Astrocyte (in vitro differentiated cells and primary cell): ENCODE data around the gene MRRF. TPM values are rescaled to one million over a fixed set of nuclear protein-coding genes. Genes with fewer than 3 reads are reported as not detected.

Experiments
- DNase-seq: peaks from one replicate; pipeline ENCODE4 v3.0.0-alpha.2; 2010; ENCODE audit warnings: low read depth
- FAIRE-seq: peaks from 2 replicates; lab custom pipeline; 2011; peaks lifted over from hg19 to GRCh38; lab: Jason Lieb, UNC
- H2AFZ ChIP-seq: 2 replicates; pipeline ENCODE4 v1.6.0; 2012; ENCODE audit warnings: low read depth, low read length, inconsistent platforms
- H3K27ac ChIP-seq: 2 replicates; pipeline ENCODE4 v1.5.1; 2011; ENCODE audit warnings: low read depth, low read length, inconsistent platforms
- H3K27me3 ChIP-seq: 2 replicates; pipeline ENCODE4 v1.6.0; 2011; ENCODE audit warnings: low read length, inconsistent platforms; ENCODE audit not compliant: insufficient read depth
- H3K36me3 ChIP-seq: 2 replicates; pipeline ENCODE4 v1.5.1; 2011; ENCODE audit warnings: low read length, inconsistent platforms; ENCODE audit not compliant: insufficient read depth
- H3K4me1 ChIP-seq: 2 replicates; pipeline ENCODE4 v1.5.1; 2011; ENCODE audit warnings: low read length, inconsistent platforms; ENCODE audit not compliant: insufficient read depth
- H3K4me2 ChIP-seq: 2 replicates; pipeline ENCODE4 v1.6.0; 2012; ENCODE audit warnings: low read length, inconsistent platforms
- H3K4me3 ChIP-seq: 2 replicates; pipeline ENCODE4 v1.5.1; 2011; ENCODE audit warnings: low read depth, mild to moderate bottlenecking, low read length, inconsistent platforms; ENCODE audit not compliant: insufficient read depth
- H3K79me2 ChIP-seq: 2 replicates; pipeline ENCODE4 v1.6.0; 2012; ENCODE audit warnings: mild to moderate bottlenecking, low read length, inconsistent platforms; ENCODE audit not compliant: insufficient read depth
- H3K9ac ChIP-seq: 2 replicates; pipeline ENCODE4 v1.6.0; 2012; ENCODE audit warnings: mild to moderate bottlenecking, low read length, inconsistent platforms
- H3K9me3 ChIP-seq: 2 replicates; pipeline ENCODE4 v1.5.1; 2012; ENCODE audit warnings: low read depth, mild to moderate bottlenecking, low read length, inconsistent platforms; ENCODE audit not compliant: insufficient read depth
- H4K20me1 ChIP-seq: 2 replicates; pipeline ENCODE4 v1.6.0; 2012; ENCODE audit warnings: low read length, inconsistent platforms; ENCODE audit not compliant: insufficient read depth
- H3K27ac Mint-ChIP-seq: one replicate; pipeline ENCODE4 v1.8.0; 2021; ENCODE audit warnings: mild to moderate bottlenecking, mixed read lengths; ENCODE audit not compliant: unreplicated experiment
- H3K27me3 Mint-ChIP-seq: one replicate; pipeline ENCODE4 v1.8.0; 2021; ENCODE audit warnings: low read depth, mixed read lengths; ENCODE audit not compliant: unreplicated experiment
- H3K36me3 Mint-ChIP-seq: one replicate; pipeline ENCODE4 v1.8.0; 2021; ENCODE audit warnings: low read depth, mixed read lengths; ENCODE audit not compliant: unreplicated experiment
- H3K4me1 Mint-ChIP-seq: one replicate; pipeline ENCODE4 v1.8.0; 2021; ENCODE audit warnings: low read depth, mixed read lengths; ENCODE audit not compliant: unreplicated experiment
- H3K4me3 Mint-ChIP-seq: one replicate; pipeline ENCODE4 v1.8.0; 2021; ENCODE audit warnings: mild to moderate bottlenecking, moderate library complexity, mixed read lengths; ENCODE audit not compliant: unreplicated experiment
- H3K9me3 Mint-ChIP-seq: one replicate; pipeline ENCODE4 v1.8.0; 2021; ENCODE audit warnings: mild to moderate bottlenecking, mixed read lengths; ENCODE audit not compliant: unreplicated experiment
- CTCF ChIP-seq: IDR thresholded peaks from 2 replicates; pipeline ENCODE4 v1.5.1; 2011; ENCODE audit warnings: low read depth, mild to moderate bottlenecking, inconsistent platforms, low read length, moderate library complexity; ENCODE audit not compliant: insufficient read depth
- EZH2 ChIP-seq: IDR thresholded peaks from 2 replicates; pipeline ENCODE4 v1.6.1; 2012; ENCODE audit warnings: mild to moderate bottlenecking, low read length, inconsistent platforms; ENCODE audit not compliant: insufficient read depth
- total RNA-seq: library from RNA; stranded (reverse); gene quantifications from 2 replicates; pipeline ENCODE4 v1.2.1, GENCODE V29; 2021

Gene MRRF
- total RNA-seq, 1 donor from 2014 or later = 24.0 TPM

DNA sequence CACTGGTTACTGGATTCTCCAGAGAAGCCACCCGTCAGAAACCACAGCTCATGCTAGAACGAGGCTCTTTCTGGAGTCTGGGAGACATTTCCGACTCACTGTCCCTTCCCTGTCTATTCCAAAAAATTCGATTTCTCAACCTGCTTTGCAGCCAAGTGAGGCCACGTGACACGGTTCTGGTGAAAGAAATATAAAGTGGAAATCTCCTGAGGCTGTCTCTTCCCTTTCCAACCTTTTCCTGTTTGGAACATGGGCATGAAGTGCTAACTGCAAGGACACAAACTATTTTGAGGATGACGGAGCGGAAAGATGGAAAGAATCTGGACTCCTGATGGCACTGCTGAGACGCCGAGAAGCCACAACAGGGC, 100.1 kb downstream of the MRRF start:
- Histone ChIP-seq H3K4me3 (no peak overlapping the region), H3K27me3 (peaks cover 3% of the 10 kb centered on the region), H3K4me1 (peaks cover 9% of the 10 kb centered on the region), H4K20me1 (no peaks in the 10 kb centered on the region), H3K9me3 (no peaks in the 10 kb centered on the region), H3K9ac (no peak overlapping the region), H3K27ac (no peak overlapping the region), H3K4me2 (no peak overlapping the region), H3K36me3 (no peaks in the 10 kb centered on the region), H3K79me2 (no peaks in the 10 kb centered on the region), H2AFZ (no peak overlapping the region)
- FAIRE-seq = no peak
- H3K36me3 Mint-ChIP-seq = peaks cover 2% of the 10 kb centered on the region
- no peak for DNase-seq
- H3K4me1 Mint-ChIP-seq = peaks cover 18% of the 10 kb centered on the region
- no peak overlapping the region for H3K27ac Mint-ChIP-seq
- no peak for TF ChIP-seq EZH2
- no peak for TF ChIP-seq CTCF
- H3K4me3 Mint-ChIP-seq = no peak overlapping the region
- peaks cover 13% of the 10 kb centered on the region for H3K9me3 Mint-ChIP-seq
- peaks cover 49% of the 10 kb centered on the region for H3K27me3 Mint-ChIP-seq

DNA sequence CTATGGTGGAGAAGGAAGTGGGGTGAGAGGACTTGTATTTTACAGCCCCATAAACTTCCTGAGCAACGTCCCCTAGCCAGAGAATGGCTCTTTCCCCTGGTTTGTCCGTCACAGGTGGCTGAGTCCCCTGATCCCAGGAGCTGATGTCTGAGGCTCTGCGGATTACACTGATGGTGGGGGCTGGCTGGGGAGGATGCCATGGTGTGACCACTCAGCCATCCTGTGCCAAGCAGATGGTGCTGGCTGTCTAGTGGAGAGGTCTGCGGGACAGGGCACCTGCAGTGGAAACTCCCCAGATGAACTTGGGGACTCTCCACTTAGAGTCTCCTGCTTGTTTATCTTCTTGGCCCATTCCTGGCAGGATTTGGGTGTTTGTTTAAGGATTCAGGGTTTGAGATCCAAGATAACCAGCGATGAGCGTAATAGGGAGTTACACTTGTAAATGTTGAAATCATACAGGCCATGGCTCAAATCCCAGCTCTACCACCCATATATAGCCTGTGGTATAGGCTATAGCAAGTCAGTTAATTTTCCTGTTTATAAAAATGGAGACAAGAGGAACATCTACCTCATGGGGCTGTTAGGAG, 101.5 kb downstream of the MRRF start:
- FAIRE-seq (no peak), DNase-seq (no peak)
- Mint-ChIP-seq H3K4me3 (no peak overlapping the region), H3K27ac (no peak overlapping the region), H3K4me1 (peaks cover 5% of the 10 kb centered on the region), H3K9me3 (peaks cover 11% of the 10 kb centered on the region), H3K36me3 (peaks cover 2% of the 10 kb centered on the region), H3K27me3 (peaks cover 59% of the 10 kb centered on the region)
- H3K9me3 ChIP-seq = no peaks in the 10 kb centered on the region
- H3K4me1 ChIP-seq = peaks cover 3% of the 10 kb centered on the region
- H3K27ac ChIP-seq = no peak overlapping the region
- H3K79me2 ChIP-seq = no peaks in the 10 kb centered on the region
- no peaks in the 10 kb centered on the region for H3K36me3 ChIP-seq
- no peaks in the 10 kb centered on the region for H4K20me1 ChIP-seq
- TF ChIP-seq CTCF = no peak
- no peak for TF ChIP-seq EZH2
- H3K4me3 ChIP-seq = no peak overlapping the region
- H3K27me3 ChIP-seq = peaks cover 11% of the 10 kb centered on the region
- H3K9ac ChIP-seq = no peak overlapping the region
- no peak overlapping the region for H2AFZ ChIP-seq
- H3K4me2 ChIP-seq = no peak overlapping the region

DNA sequence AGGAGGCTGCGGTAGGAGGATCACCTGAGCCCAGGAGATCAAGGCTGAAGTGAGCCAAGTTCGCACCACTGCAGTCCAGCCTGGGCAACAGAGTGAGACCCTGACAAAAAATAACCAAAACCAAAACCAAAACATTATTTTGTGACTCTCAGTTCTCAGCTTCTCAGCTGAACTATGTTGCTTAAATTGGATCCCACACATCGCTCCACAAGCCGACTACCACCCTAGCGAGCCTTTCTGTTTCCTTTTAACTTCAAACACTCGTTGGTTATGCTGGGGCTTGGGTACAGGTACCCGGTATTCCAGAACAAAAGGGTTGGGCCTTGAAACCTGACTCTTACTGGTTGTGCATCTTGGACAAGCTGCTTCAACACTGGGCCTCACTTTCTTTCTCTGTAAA, 102.4 kb downstream of the MRRF start:
- H3K36me3 Mint-ChIP-seq = peaks cover 2% of the 10 kb centered on the region
- no peak overlapping the region for H3K4me3 Mint-ChIP-seq
- DNase-seq (no peak), FAIRE-seq (no peak)
- no peak overlapping the region for H3K4me2 ChIP-seq
- no peak for TF ChIP-seq CTCF
- no peak for TF ChIP-seq EZH2
- H3K27me3 ChIP-seq = peaks cover 19% of the 10 kb centered on the region
- peaks cover 5% of the 10 kb centered on the region for H3K4me1 ChIP-seq
- no peaks in the 10 kb centered on the region for H4K20me1 ChIP-seq
- peaks cover 2% of the 10 kb centered on the region for H3K4me1 Mint-ChIP-seq
- H3K79me2 ChIP-seq = no peaks in the 10 kb centered on the region
- H3K4me3 ChIP-seq = no peak overlapping the region
- no peak overlapping the region for H3K27ac ChIP-seq
- peaks cover 67% of the 10 kb centered on the region for H3K27me3 Mint-ChIP-seq
- H3K9me3 Mint-ChIP-seq = peaks cover 11% of the 10 kb centered on the region
- H2AFZ ChIP-seq = no peak overlapping the region
- no peak overlapping the region for H3K27ac Mint-ChIP-seq
- no peak overlapping the region for H3K9ac ChIP-seq
- no peaks in the 10 kb centered on the region for H3K9me3 ChIP-seq
- no peaks in the 10 kb centered on the region for H3K36me3 ChIP-seq
